GM19238 (cell line): ENCODE data around the gene MYCBPAP.

Experiments
- DNase-seq: peaks from one replicate; pipeline ENCODE4 v3.0.0; 2011; ENCODE audit warnings: low spot score; ENCODE audit not compliant: insufficient read length

MYCBPAP gene, protein sequence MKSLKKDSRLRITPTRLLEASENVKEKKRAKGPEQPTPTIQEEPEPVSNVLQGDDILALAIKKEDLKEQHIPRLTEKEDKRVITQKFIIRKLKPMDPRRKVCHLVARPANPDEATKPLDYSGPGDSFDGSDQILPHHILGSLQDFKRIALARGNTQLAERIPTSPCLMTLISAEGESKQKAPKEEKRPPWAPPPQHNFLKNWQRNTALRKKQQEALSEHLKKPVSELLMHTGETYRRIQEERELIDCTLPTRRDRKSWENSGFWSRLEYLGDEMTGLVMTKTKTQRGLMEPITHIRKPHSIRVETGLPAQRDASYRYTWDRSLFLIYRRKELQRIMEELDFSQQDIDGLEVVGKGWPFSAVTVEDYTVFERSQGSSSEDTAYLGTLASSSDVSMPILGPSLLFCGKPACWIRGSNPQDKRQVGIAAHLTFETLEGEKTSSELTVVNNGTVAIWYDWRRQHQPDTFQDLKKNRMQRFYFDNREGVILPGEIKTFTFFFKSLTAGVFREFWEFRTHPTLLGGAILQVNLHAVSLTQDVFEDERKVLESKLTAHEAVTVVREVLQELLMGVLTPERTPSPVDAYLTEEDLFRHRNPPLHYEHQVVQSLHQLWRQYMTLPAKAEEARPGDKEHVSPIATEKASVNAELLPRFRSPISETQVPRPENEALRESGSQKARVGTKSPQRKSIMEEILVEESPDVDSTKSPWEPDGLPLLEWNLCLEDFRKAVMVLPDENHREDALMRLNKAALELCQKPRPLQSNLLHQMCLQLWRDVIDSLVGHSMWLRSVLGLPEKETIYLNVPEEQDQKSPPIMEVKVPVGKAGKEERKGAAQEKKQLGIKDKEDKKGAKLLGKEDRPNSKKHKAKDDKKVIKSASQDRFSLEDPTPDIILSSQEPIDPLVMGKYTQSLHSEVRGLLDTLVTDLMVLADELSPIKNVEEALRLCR

GRCh38 chr17:50507871-50508572 is at the start of gene MYCBPAP:
Gene MYCBPAP (plus strand): TSS chr17:50508439. CDS start chr17:50508675, 236 bp downstream.
- DNase-seq = peak; percentile 48

- DNase-seq = no peak
Observed at GRCh38 chr17:50458701-50459676, 49.2 kb upstream of the MYCBPAP start.

- DNase-seq = no peak
Observed at GRCh38 chr17:50459756-50460155, 48.5 kb upstream of the MYCBPAP start.

GRCh38 chr17:50460831-50461526 is 47.3 kb upstream of the MYCBPAP start:
- no peak for DNase-seq

GRCh38 chr17:50461550-50462132 is 46.6 kb upstream of the MYCBPAP start:
- no peak for DNase-seq

DNA sequence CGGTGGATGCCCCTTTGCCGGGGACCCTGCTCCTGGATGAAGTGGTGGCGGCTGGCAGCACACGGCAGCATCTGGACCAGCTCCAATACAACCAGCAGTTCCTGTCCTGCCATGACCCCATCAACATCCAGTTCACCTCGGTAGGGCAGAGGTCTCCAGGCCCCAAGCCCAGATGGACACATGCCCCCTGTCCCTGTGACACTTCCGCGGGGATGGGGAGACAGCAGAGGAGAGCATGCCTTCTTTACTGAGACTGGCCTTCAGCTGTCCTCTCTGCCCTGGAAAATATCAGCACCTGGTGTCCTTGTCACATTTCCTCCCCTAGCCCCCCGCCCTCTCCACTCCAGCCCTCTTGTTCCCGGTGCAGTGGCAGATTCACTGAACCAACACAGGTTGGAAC is 45.8 kb upstream of the MYCBPAP start:
- no peak for DNase-seq

DNA sequence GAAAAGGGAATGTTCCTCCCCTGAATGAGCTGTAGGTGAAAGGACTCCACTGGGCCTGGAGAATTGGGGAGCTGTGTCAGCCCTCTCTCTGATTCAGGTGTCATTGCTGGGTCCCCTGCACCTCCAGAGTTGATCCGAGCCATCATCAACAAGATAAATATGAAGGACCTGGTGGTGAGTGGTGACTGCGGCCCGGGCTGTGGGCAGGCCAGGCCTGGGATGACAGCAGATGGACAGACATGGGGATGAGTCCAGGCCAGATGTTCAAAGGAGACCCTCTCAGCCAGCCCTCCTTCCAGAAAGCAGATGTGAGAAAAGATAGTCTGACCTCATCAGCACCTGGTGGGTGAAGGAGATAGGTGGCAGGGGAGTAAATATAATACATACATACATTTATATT is 44.1 kb upstream of the MYCBPAP start:
- no peak for DNase-seq

- no peak for DNase-seq
Observed at GRCh38 chr17:50464736-50465135, 43.5 kb upstream of the MYCBPAP start.

DNA sequence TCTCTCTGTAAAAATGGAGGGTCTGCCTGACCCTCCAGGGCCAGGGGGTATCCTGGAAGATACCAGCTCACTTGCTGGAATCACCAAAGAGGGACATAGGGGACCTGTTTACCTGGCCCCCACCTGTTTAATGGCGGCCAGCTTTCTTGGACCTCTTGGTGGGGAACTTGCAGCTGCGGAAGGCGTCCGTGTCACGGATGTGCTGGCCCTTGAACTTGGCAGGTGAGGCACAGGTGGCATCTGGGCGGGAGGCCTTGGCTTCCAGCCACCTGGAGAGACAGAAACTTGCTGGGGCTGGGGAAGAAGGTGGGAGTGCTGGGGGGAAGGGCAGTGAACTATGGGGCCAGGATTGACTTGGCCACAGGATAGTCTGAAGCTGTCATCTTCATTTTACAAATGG is 43.1 kb upstream of the MYCBPAP start:
- DNase-seq = no peak

DNA sequence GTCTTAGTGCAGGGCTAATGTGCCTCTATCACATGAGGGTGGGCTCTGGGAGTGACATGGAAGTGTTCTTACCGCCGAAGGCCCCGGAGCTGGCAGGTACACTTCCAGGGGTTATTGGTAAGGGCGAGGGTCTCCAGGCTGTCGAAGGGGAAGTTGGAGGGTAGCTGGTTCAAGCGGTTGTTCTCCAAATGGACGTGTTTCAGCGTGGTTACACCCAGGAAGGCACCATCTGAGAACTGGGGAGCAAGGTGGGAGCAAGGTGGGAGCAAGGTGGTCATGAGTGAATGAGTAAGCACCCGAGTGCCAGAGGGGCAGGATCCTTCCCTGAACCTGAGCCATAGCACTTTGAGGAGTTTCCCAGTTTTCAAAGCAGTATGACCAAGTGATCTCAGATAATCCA is 42.6 kb upstream of the MYCBPAP start:
- no peak for DNase-seq

- no peak for DNase-seq
Observed at GRCh38 chr17:50466371-50467113, 41.7 kb upstream of the MYCBPAP start.

DNA sequence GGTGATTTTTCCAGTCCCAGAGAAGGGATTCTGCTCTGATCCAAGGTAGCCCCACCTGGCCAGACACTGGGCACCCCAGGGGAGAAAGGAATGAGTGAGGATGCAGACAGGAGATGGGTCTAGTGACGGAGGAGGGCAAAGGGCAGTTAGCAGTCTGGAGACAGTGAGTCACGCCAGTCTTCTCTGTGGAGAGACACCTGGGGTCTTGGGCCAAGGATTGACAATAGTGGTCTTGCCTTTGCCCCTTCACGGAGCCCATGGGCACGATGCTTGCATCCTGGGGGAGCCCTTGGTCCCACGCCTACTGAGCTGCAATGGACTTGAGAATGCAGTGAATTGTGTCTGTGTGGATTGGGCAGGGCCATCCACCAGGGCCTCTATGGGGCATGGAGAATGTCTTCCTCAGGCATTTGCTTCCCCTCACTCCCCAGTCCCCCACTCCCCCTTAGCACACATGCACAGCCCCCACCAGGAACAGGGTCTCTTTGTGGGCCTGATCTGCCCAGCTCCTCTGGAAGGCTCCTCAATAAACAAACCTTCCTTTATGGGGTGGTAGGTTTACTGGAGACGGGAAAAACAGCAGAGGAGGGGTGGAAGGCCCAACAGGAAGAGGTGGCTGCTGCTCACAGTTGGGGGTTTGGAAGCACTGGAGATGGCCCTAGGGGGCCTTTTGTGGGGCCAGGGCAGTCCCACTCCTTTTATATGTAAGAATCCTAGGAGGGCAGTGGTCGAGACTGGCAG is 41.0 kb upstream of the MYCBPAP start:
- DNase-seq = no peak

DNA sequence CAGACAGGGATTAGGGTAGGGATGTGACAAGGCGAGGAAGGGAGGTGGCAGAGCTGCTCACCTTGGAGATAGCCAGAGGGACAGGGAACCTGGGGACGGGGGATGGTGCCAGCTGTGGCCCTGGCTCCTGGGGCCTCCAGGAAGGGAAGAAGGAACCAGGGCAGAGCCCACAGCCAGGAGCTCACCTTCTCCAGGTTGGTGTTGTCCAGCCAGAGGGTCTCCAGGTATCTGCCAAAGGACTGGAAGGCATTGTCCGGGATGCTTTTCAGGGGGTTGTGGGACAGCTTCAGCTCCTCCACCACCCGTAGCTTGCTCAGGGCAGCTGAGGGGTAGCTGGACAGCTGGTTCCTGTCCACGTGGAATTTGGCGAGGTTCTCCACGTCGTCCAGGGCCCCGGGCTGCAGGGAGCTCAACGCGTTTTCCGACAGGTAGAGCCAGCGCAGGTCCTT is 40.4 kb upstream of the MYCBPAP start:
- no peak for DNase-seq

GRCh38 chr17:50468304-50469207 is 39.7 kb upstream of the MYCBPAP start, which contains the start of gene CHAD:
Gene CHAD (minus strand): TSS chr17:50468880. CDS start chr17:50468813, 67 bp downstream.
- no peak for DNase-seq

- DNase-seq = no peak
Observed at GRCh38 chr17:50469208-50469605, 39.0 kb upstream of the MYCBPAP start.

GRCh38 chr17:50469671-50470305 is 38.5 kb upstream of the MYCBPAP start:
- DNase-seq = no peak
